Heart left ventricle (tissue), 16 donors: ENCODE data around the gene WDR5. TPM values are rescaled to one million over a fixed set of nuclear protein-coding genes. Genes with fewer than 3 reads are reported as not detected.

Source experiments
- ATAC-seq, 4 donors: fragments of 200-7000 bp; cut with Tn5 transposase; one replicate each; pipeline ENCODE4 v1.9.1; 2020 to 2022; ENCODE audit warnings: moderate library complexity in 4 of 4, mild to moderate bottlenecking in 3 of 4, moderate number of reproducible peaks in 1 of 4
- DNase-seq, 5 donors: peaks; one replicate each; pipeline ENCODE4 v3.0.0-alpha.2; 2020
- H3K27ac ChIP-seq, 12 donors: fragments of 200-600 bp; sonication (generic) in 4 of 12; one replicate each; pipeline versions ENCODE4 v1.5.0 to v1.8.0; 2016 to 2022; ENCODE audit warnings: mild to moderate bottlenecking in 2 of 12
- H3K27me3 ChIP-seq, 9 donors: fragments of 200-600 bp; sonication (generic) in 2 of 9; one replicate each; pipeline versions ENCODE4 v1.5.1 to v1.8.0; 2016 to 2022; ENCODE audit warnings: mild to moderate bottlenecking in 3 of 9
- H3K36me3 ChIP-seq, 9 donors: fragments of 200-600 bp; sonication (generic) in 2 of 9; one replicate each; pipeline versions ENCODE4 v1.5.0 to v1.8.0; 2018 to 2022; ENCODE audit warnings: mild to moderate bottlenecking in 2 of 9
- H3K4me1 ChIP-seq, 12 donors: fragments of 200-600 bp; sonication (generic) in 4 of 12; one replicate each; pipeline versions ENCODE4 v1.5.0 to v1.8.0; 2016 to 2022; ENCODE audit warnings: mild to moderate bottlenecking in 3 of 12
- H3K4me3 ChIP-seq, 12 donors: fragments of 200-600 bp; sonication (generic) in 4 of 12; one replicate each; pipeline versions ENCODE4 v1.5.0 to v1.8.0; 2017 to 2022; ENCODE audit warnings: mild to moderate bottlenecking in 9 of 12, moderate library complexity in 4 of 12
- H3K9me3 ChIP-seq, 12 donors: fragments of 200-600 bp; sonication (generic) in 4 of 12; one replicate each; pipeline versions ENCODE4 v1.5.0 to v1.8.0; 2016 to 2022; ENCODE audit warnings: mild to moderate bottlenecking in 1 of 12
- CTCF ChIP-seq, 12 donors: fragments of 200-600 bp; sonication (generic) in 4 of 12; IDR thresholded peaks; one replicate each; pipeline versions ENCODE4 v1.5.0 to v1.8.0; 2018 to 2022; ENCODE audit warnings: antibody characterized with exemption in 12 of 12, mild to moderate bottlenecking in 5 of 12
- POLR2A ChIP-seq, 2 donors: fragments of 450-650 bp; IDR thresholded peaks; one replicate each; pipeline ENCODE4 v1.6.1; 2017; ENCODE audit warnings: antibody characterized with exemption in 2 of 2, mild to moderate bottlenecking in 2 of 2, moderate library complexity in 2 of 2
- WGBS, 4 donors: extraction: QIAGEN DNeasy Blood & Tissue Kit in 2 of 4; methylation state at CpG; one replicate each; pipeline versions ENCODE4 v1.1.5 to v1.1.7; 2013 to 2018; 5-methylcytosine and 5-hydroxymethylcytosine counted together
- intact Hi-C, 10 donors: fragments of 100-400 bp; cut with DNase I; formaldehyde crosslinking; loops; one replicate each; pipeline versions ENCODE4 v1.11.1 to v1.14.2; 2022
- polyA plus RNA-seq, 2 donors: library from polyadenylated mRNA; stranded (reverse); fragments of 200-250 nt; gene quantifications; one replicate each; pipeline ENCODE4 v1.2.3, GENCODE V29; 2013
- total RNA-seq, 9 donors: library from RNA; depleted of rRNA in 2 of 9; stranded (reverse); fragments of >200 nt in 2 of 9; fragmentation: NEBNext Ultra II Directional in 3 of 9; extraction: Animal tissue kit (Norgen Biotek cat#: 25700) in 3 of 9; gene quantifications; one replicate each; pipeline versions ENCODE4 v1.1.0 to v1.2.4, GENCODE V29; 2016 to 2023
- donor health status: ischemic (EF 13 %, LVEDD 7.1; RV severe dilation, severe dysfunction).
- donor health status: healthy with polysubstance abuse.
- donor health status: DM: no; HTN: yes; CAD: no.
- donor health status: DM: no; HTN: no; CAD: no.
- donor health status: ischemic (EF 25% LVEDD 6.9; RV normal size, moderate dysfunction).
- donor health status: ischemic (EF 25% LVEDD 5.7; RV mildly dilated, moderate dysfunction).
- donor health status: healthy.
- donor health status: DM: yes; HTN: yes; CAD: no.
- donor health status: ischemic (EF 35%, LVEDD 5.7; RV mildly dilated, moderate dysfunction).
- donor health status: nonischemic (EF 11% LVEDD 7.7; RV severe dilation, severe dysfunction).
- donor health status: DM: yes; HTN: yes; CAD: no.
- donor health status: PGD.
- donor health status: ischemic (EF 29% LVEDD 5.4; RV normal size, mild dysfunction).
- donor health status: nonischemic (EF 23%, LVEDD 6.1; RV moderate dilation, normal function).

The WDR5 gene
- total and polyA plus RNA-seq, 11 donors, result 12.9 to 24.7 (median 17.2) TPM

DNA sequence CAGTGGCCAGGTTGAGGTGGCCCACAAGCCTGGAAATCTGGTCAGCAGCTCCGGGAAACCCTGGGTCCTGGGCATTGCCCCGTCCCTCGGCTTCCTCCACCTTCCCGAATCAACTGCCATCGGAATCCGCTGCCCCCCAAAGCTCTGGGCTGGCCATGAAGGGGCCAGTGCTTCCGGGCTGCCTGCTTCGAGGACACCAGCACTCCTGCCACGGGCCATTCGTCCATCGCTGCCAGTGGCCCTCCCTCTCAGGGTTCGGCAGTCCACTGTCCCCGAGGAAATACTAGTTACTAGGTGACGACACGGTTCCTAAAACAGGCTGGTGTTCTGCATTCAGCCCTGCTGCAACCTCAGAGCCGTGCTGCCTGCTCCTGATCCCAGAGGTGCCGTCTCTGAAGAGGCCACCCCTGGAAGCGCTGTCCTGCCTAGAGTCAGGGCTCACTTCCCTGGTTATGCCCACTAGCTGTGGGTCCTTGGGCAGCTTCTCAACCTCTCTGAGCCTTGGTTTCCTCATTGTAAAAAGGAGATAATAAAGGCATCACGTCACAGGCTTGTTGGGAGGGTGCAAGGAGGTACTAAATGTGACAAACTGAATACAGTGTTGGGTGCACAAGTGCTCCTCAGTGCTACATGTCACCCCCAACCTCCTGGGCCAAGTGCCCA lies 3.5 kb upstream of the WDR5 start:
- TF ChIP-seq CTCF (IDR thresholded peaks at IDR 0.05) (no peak), POLR2A (IDR thresholded peaks at IDR 0.05) (no peak)
- intact Hi-C loops, result loop anchor here in 4 of 10 donors (5.0 to 10.0 kb wide), 3 partner anchors 58 to 68 kb away; partner anchors contain the start of gene BRD3 (in 3 of the 4)
- no peak overlapping the region for H3K27ac ChIP-seq

DNA sequence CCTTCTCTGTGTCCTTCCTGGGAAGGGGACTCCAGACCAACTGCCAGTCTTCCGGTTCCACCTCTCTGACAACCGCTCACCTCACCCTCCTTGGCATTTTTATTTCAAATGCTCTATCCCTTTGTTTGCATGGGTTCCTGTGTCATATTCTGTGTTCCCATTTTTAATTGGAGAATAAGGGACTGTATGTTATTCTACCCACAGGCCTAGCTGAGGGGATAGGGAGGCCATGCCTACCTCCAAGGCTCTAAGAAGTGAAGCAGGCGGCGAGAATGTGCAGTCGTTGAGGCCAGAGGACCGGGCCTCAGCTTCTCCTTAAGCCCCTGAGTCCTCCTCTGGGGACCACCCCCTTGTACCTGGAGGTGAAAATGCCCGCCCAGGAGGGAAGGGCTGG lies 936 bp upstream of the WDR5 start:
- H3K36me3 ChIP-seq, result peaks cover 0 to 4% (median 3%) of the 10 kb centered on the region in 9 donors
- no peaks in the 10 kb centered on the region for H3K27me3 ChIP-seq
- intact Hi-C loops, result loop anchor here in 8 of 10 donors (1.0 to 10.0 kb wide), 6 partner anchors 60 to 70 kb away; partner anchors contain the start of gene BRD3 (in 6 of the 8)
- no peak for TF ChIP-seq POLR2A (IDR thresholded peaks at IDR 0.05)
- no peak for TF ChIP-seq CTCF (IDR thresholded peaks at IDR 0.05)
- peak overlapping the region; percentile 87 to 95 (median 94) for H3K27ac ChIP-seq
- peak overlapping the region; percentile 74 to 98 (median 88) for H3K4me3 ChIP-seq
- 15 to 26% (median 24%) methylated on average over 7 of the region's 7 CpGs for WGBS, 4 donors
- peaks cover 0 to 52% (median 39%) of the 10 kb centered on the region in 12 donors for H3K4me1 ChIP-seq
- ATAC-seq (no peak), DNase-seq (no peak)
- no peaks in the 10 kb centered on the region for H3K9me3 ChIP-seq

More for the DNA sequence above, 3.5 kb upstream of the WDR5 start:
- peaks cover 0 to 34% (median 22%) of the 10 kb centered on the region in 12 donors for H3K4me1 ChIP-seq
- DNase-seq, result peak in 1 of 5 donors; percentile 32
- H3K36me3 ChIP-seq, result no peaks in the 10 kb centered on the region
- H3K4me3 ChIP-seq, result no peak overlapping the region
- WGBS, 4 donors, result 70 to 84% (median 76%) methylated on average over 17 to 19 of the region's 19 CpGs
- no peak for ATAC-seq
- no peaks in the 10 kb centered on the region for H3K9me3 ChIP-seq
- H3K27me3 ChIP-seq, result no peaks in the 10 kb centered on the region

- H3K4me3 ChIP-seq, result peak overlapping the region; percentile 77 to 97 (median 85)
- peak in 2 of 4 donors; percentile 8 to 9 for ATAC-seq
- peaks cover 0 to 44% (median 37%) of the 10 kb centered on the region in 12 donors for H3K4me1 ChIP-seq
- H3K27me3 ChIP-seq, result no peaks in the 10 kb centered on the region
- intact Hi-C loops, result loop anchor here in 3 of 10 donors (5.0 to 10.0 kb wide), 3 partner anchors 62 to 72 kb away; partner anchors contain the start of gene BRD3 (in 2 of the 3)
- H3K9me3 ChIP-seq, result no peaks in the 10 kb centered on the region
- peak overlapping the region in 10 of 12 donors; percentile 26 to 95 (median 59) for H3K27ac ChIP-seq
- peaks cover 0 to 19% (median 17%) of the 10 kb centered on the region in 9 donors for H3K36me3 ChIP-seq
- DNase-seq, result peak in 2 of 5 donors; percentile 55 to 71
- TF ChIP-seq CTCF (IDR thresholded peaks at IDR 0.05), result no peak
- no peak for TF ChIP-seq POLR2A (IDR thresholded peaks at IDR 0.05)
- 0 to 3% (median 1%) methylated on average over 35 to 93 of the region's 93 CpGs for WGBS, 4 donors
Measured at GRCh38 chr9:134136118-134136995, 475 bp downstream of the WDR5 start.
